HepG2 (cell line): ENCODE measurements around the gene PLSCR5. TPM values are rescaled to one million over a fixed set of nuclear protein-coding genes. Genes with fewer than 3 reads are reported as not detected.

Source experiments
- ATAC-seq: fragments of 200-7000 bp; cut with Tn5 transposase; 3 replicates; pipeline ENCODE4 v1.9.1; 2020; ENCODE audit warnings: mild to moderate bottlenecking, moderate library complexity
- BruUV-seq: library from RNA; stranded (reverse); fragments of 400-500 nt; replicated peaks from 2 replicates; lab custom pipeline; 2021; lab: Mats Ljungman, UMichigan
- CTCF ChIA-PET: fragments of 300-600 bp; formaldehyde crosslinking; extraction: SDS; loops from one replicate; lab custom pipeline; 2021; ENCODE audit warnings: low total read pairs, inconsistent platforms, low intra/inter-chr PET ratio; lab: Yijun Ruan, JAX
- POLR2A ChIA-PET: fragments of 350-600 bp; sonication (Branson Sonifier 250); formaldehyde crosslinking; loops from one replicate; lab custom pipeline; 2020; ENCODE audit warnings: antibody characterized with exemption, inconsistent platforms; lab: Yijun Ruan, JAX
- DNase-seq: peaks from one replicate; pipeline ENCODE4 v3.0.0-alpha.2; 2015; ENCODE audit warnings: low spot score
- FAIRE-seq: peaks from 3 replicates; lab custom pipeline; 2011; peaks lifted over from hg19 to GRCh38; lab: Jason Lieb, UNC
- H2AFZ ChIP-seq: one replicate; pipeline ENCODE4 v1.6.1; 2011; ENCODE audit warnings: low read length, inconsistent platforms
- H3K27ac ChIP-seq: fragments of 300-600 bp; 3 replicates; pipeline ENCODE4 v1.8.0; 2011; ENCODE audit warnings: mixed run types, mild to moderate bottlenecking, mixed read lengths, low read length, inconsistent platforms; ENCODE audit not compliant: insufficient read depth; ENCODE audit errors: extremely low read length
- H3K27me3 ChIP-seq, 2 experiments: fragments of 200-600 bp in 1 of 2; 2 replicates in 1 of 2; 3 replicates in 1 of 2; pipeline versions ENCODE4 v1.6.0 to v1.8.0; 2011; ENCODE audit warnings: low read length in 2 of 2, mild to moderate bottlenecking in 2 of 2, moderate library complexity in 2 of 2, inconsistent platforms in 1 of 2; ENCODE audit not compliant: insufficient read depth in 2 of 2, control insufficient read depth in 1 of 2
- H3K36me3 ChIP-seq, 2 experiments: fragments of 200-600 bp in 1 of 2; replicated peaks in 1 of 2; 2 replicates in 1 of 2; 3 replicates in 1 of 2; pipeline versions ENCODE4 v1.5.1 to v1.8.0; 2011; ENCODE audit warnings: low read length in 2 of 2, inconsistent platforms in 1 of 2; ENCODE audit not compliant: insufficient read depth in 2 of 2, control insufficient read depth in 1 of 2
- H3K4me1 ChIP-seq: 2 replicates; pipeline ENCODE4 v1.5.1; 2012; ENCODE audit warnings: low read length, inconsistent platforms; ENCODE audit not compliant: insufficient read depth
- H3K4me2 ChIP-seq: 2 replicates; pipeline ENCODE4 v1.6.0; 2011; ENCODE audit warnings: low read depth, low read length, inconsistent platforms
- H3K4me3 ChIP-seq, 3 experiments: fragments of 200-600 bp in 1 of 3; sonication (generic), shearing (Covaris generic) in 1 of 3; replicated peaks in 1 of 3; 2 replicates each; pipeline ENCODE4 v1.5.1; 2011 to 2016; ENCODE audit warnings: low read length in 3 of 3, inconsistent platforms in 2 of 3, low read depth in 2 of 3, mild to moderate bottlenecking in 2 of 3, control low read depth in 1 of 3, mixed read lengths in 1 of 3; ENCODE audit not compliant: insufficient read depth in 1 of 3
- H3K79me2 ChIP-seq: one replicate; pipeline ENCODE4 v1.6.1; 2011; ENCODE audit warnings: low read length, inconsistent platforms; ENCODE audit not compliant: insufficient read depth
- H3K9ac ChIP-seq: 2 replicates; pipeline ENCODE4 v1.6.0; 2011; ENCODE audit warnings: mild to moderate bottlenecking, low read depth, low read length, inconsistent platforms; ENCODE audit not compliant: insufficient read depth
- H3K9me3 ChIP-seq: 2 replicates; pipeline ENCODE4 v1.5.1; 2012; ENCODE audit warnings: mild to moderate bottlenecking, low read length
- H4K20me1 ChIP-seq: 2 replicates; pipeline ENCODE4 v1.6.0; 2011; ENCODE audit warnings: inconsistent platforms, mild to moderate bottlenecking, low read length, moderate library complexity; ENCODE audit not compliant: insufficient read depth
- DNMT1 ChIP-seq: sonication (generic); formaldehyde crosslinking; IDR thresholded peaks from 2 replicates; pipeline ENCODE4 v1.5.1; 2020; ENCODE audit warnings: mild to moderate bottlenecking, missing genetic modification reagents
- HDAC6 ChIP-seq: fragments of 200-600 bp; sonication (generic); IDR thresholded peaks from 2 replicates; pipeline ENCODE4 v1.7.0; 2017; ENCODE audit warnings: mild to moderate bottlenecking, antibody characterized with exemption, low read length, low read depth
- LCORL ChIP-seq, 2 experiments: fragments of 450-650 bp in 1 of 2; sonication (generic) in 1 of 2; formaldehyde crosslinking in 1 of 2; IDR thresholded peaks; 2 replicates each; pipeline versions ENCODE4 v1.5.0 to v1.6.1; 2017 to 2020; ENCODE audit warnings: antibody characterized with exemption in 1 of 2, missing genetic modification reagents in 1 of 2
- MATR3 ChIP-seq: sonication (generic); formaldehyde crosslinking; IDR thresholded peaks from 2 replicates; pipeline ENCODE4 v1.4.0; 2020; ENCODE audit warnings: missing genetic modification reagents
- NR1H2 ChIP-seq: sonication (generic); formaldehyde crosslinking; IDR thresholded peaks from 2 replicates; pipeline ENCODE4 v1.8.1; 2022; ENCODE audit warnings: low read depth, missing genetic modification reagents, borderline replicate concordance
- PHF8 ChIP-seq: sonication (generic); formaldehyde crosslinking; IDR thresholded peaks from 2 replicates; pipeline ENCODE4 v1.5.0; 2020; ENCODE audit warnings: missing genetic modification reagents
- RELA ChIP-seq: sonication (generic); formaldehyde crosslinking; IDR thresholded peaks from 2 replicates; pipeline ENCODE4 v1.4.0; 2020; ENCODE audit warnings: missing genetic modification reagents
- SOX6 ChIP-seq, 2 experiments: fragments of 450-650 bp in 1 of 2; sonication (generic) in 1 of 2; formaldehyde crosslinking in 1 of 2; IDR thresholded peaks; 2 replicates each; pipeline versions ENCODE4 v1.4.0 to v1.6.1; 2017 to 2020; ENCODE audit warnings: antibody characterized with exemption in 1 of 2, mild to moderate bottlenecking in 1 of 2, missing genetic modification reagents in 1 of 2
- ZNF10 ChIP-seq: sonication (generic); formaldehyde crosslinking; IDR thresholded peaks from 2 replicates; pipeline ENCODE4 v1.4.0; 2020; ENCODE audit warnings: mild to moderate bottlenecking, low read depth, missing genetic modification reagents, borderline replicate concordance
- ZNF850 ChIP-seq: sonication (generic); formaldehyde crosslinking; conservative IDR thresholded peaks from 2 replicates; pipeline ENCODE4 v1.9.0; 2021; ENCODE audit warnings: mild to moderate bottlenecking, missing genetic modification reagents
- WGBS: methylation state at CpG from one replicate; pipeline ENCODE4 v1.1.6; 2017; ENCODE audit warnings: low lambda C conversion rate; 5-methylcytosine and 5-hydroxymethylcytosine counted together
- in situ Hi-C: cut with HindIII; loops from 2 replicates; pipeline ENCODE4 v1.10.0; 2017; ENCODE audit warnings: low pct_unique_long_range_greater_than_20kb; ENCODE audit not compliant: extremely low pct_ligation_motif_present
- intact Hi-C: fragments of 100-400 bp; cut with micrococcal nuclease; formaldehyde crosslinking; loops from one replicate; pipeline ENCODE4 v1.10.0; 2022; ENCODE audit not compliant: unreplicated experiment
- polyA plus RNA-seq, 8 experiments: library from polyadenylated mRNA; depleted of rRNA in 3 of 8; stranded (reverse) in 7 of 8; unstranded in 1 of 8; fragments of >200 nt; fragmentation: Illumina TruSeq in 4 of 8; extraction: Trizol in 4 of 8; gene quantifications; 2 replicates each; pipeline versions ENCODE4 v1.2.1 to v1.2.3, GENCODE V29; 2011 to 2016; ENCODE audit warnings: low read depth in 4 of 8, missing spikeins in 1 of 8, mixed read lengths in 1 of 8; ENCODE audit not compliant: insufficient read depth in 1 of 8
- total RNA-seq, 5 experiments: library from RNA; depleted of rRNA; stranded (reverse); fragments of >200 nt; fragmentation: Illumina TruSeq; extraction: Trizol; gene quantifications; 2 replicates each; pipeline ENCODE4 v1.2.3, GENCODE V29; 2016; ENCODE audit warnings: low read depth in 1 of 5
- TF ChIP-seq, protein P1 (sequence below): sonication (generic); formaldehyde crosslinking; IDR thresholded peaks from 2 replicates; pipeline ENCODE4 v1.4.0; 2020; ENCODE audit warnings: mild to moderate bottlenecking, missing genetic modification reagents
- TF ChIP-seq, protein P2 (sequence below): sonication (generic); formaldehyde crosslinking; IDR thresholded peaks from 2 replicates; pipeline ENCODE4 v1.5.0; 2020; ENCODE audit warnings: mild to moderate bottlenecking, missing genetic modification reagents, moderate library complexity
- TF ChIP-seq, protein P3 (sequence below): sonication (generic); formaldehyde crosslinking; conservative IDR thresholded peaks from 2 replicates; pipeline ENCODE4 v1.8.1; 2023; ENCODE audit warnings: missing genetic modification reagents

PLSCR5 gene
- total and polyA plus RNA-seq, 2 of the 13 experiments (the other 11 are each of a cell fraction or from before 2014, with no cell fraction given) = 0.50 TPM; not detected in 1

DNA sequence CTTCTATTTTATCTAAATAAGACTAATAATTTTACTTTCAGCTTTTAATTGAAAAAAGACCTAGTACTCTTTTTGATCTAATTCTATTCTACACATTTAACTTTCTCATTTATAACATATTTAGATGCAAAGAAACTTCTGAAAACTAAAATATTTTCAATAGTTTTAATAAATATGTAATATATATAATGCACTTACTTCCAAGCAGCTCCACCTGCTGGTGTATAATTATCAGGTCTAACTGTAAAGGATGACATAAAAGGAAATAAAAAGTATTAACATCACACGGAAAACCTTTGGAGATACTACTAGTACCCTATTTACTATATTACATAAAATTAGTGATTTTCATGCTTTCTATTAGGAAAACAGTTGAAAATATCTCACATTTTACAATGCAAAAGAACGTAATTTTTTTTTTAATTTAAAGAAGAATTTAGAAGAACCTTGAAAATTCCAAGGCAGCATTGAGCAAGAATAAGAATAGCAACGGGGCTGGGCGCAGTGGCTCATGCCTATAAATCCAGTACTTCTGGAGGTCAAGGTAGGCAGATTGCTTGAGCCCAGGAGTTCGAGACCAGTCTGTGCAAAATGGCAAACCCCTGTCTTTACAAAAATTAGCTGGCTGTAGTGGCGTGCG is 10.2 kb downstream of the PLSCR5 start:
- no peaks in the 10 kb centered on the region for H3K9me3 ChIP-seq
- intact Hi-C loops (no loop called here), in situ Hi-C loops (loop anchor here (5.0 kb wide), 1 partner anchor 32 kb away; no protein-coding TSS in a partner anchor)
- peaks cover 5% of the 10 kb centered on the region for H3K4me1 ChIP-seq
- BruUV-seq = no TSS peak
- no peak for ATAC-seq
- TF ChIP-seq DNMT1 (CRISPR knock-in tag) (no peak), RELA (CRISPR knock-in tag) (no peak), LCORL (IDR thresholded peaks at IDR 0.05) (no peak), LCORL (CRISPR knock-in tag; IDR thresholded peaks at IDR 0.05) (no peak), PHF8 (CRISPR knock-in tag) (no peak), MATR3 (no peak), ZNF850 (CRISPR knock-in tag) (no peak), ZNF10 (CRISPR knock-in tag) (no peak), HDAC6 (no peak), SOX6 (IDR thresholded peaks at IDR 0.05) (no peak), SOX6 (CRISPR knock-in tag; IDR thresholded peaks at IDR 0.05) (no peak), NR1H2 (CRISPR knock-in tag) (no peak)
- TF ChIP-seq, protein P1, sequence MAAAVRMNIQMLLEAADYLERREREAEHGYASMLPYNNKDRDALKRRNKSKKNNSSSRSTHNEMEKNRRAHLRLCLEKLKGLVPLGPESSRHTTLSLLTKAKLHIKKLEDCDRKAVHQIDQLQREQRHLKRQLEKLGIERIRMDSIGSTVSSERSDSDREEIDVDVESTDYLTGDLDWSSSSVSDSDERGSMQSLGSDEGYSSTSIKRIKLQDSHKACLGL (CRISPR knock-in tag) = no peak
- TF ChIP-seq, protein P2, sequence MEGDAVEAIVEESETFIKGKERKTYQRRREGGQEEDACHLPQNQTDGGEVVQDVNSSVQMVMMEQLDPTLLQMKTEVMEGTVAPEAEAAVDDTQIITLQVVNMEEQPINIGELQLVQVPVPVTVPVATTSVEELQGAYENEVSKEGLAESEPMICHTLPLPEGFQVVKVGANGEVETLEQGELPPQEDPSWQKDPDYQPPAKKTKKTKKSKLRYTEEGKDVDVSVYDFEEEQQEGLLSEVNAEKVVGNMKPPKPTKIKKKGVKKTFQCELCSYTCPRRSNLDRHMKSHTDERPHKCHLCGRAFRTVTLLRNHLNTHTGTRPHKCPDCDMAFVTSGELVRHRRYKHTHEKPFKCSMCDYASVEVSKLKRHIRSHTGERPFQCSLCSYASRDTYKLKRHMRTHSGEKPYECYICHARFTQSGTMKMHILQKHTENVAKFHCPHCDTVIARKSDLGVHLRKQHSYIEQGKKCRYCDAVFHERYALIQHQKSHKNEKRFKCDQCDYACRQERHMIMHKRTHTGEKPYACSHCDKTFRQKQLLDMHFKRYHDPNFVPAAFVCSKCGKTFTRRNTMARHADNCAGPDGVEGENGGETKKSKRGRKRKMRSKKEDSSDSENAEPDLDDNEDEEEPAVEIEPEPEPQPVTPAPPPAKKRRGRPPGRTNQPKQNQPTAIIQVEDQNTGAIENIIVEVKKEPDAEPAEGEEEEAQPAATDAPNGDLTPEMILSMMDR = no peak
- TF ChIP-seq, protein P3, sequence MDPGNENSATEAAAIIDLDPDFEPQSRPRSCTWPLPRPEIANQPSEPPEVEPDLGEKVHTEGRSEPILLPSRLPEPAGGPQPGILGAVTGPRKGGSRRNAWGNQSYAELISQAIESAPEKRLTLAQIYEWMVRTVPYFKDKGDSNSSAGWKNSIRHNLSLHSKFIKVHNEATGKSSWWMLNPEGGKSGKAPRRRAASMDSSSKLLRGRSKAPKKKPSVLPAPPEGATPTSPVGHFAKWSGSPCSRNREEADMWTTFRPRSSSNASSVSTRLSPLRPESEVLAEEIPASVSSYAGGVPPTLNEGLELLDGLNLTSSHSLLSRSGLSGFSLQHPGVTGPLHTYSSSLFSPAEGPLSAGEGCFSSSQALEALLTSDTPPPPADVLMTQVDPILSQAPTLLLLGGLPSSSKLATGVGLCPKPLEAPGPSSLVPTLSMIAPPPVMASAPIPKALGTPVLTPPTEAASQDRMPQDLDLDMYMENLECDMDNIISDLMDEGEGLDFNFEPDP (CRISPR knock-in tag) = no peak
- H3K36me3 ChIP-seq = no peaks in the 10 kb centered on the region
- no peaks in the 10 kb centered on the region for H3K79me2 ChIP-seq
- H2AFZ ChIP-seq = no peak overlapping the region
- no peaks in the 10 kb centered on the region for H4K20me1 ChIP-seq
- H3K9ac ChIP-seq = no peak overlapping the region
- no peak overlapping the region for H3K4me2 ChIP-seq
- CTCF ChIA-PET = no interaction called here
- peak; percentile 12 for DNase-seq
- FAIRE-seq = no peak
- no peak overlapping the region for H3K4me3 ChIP-seq
- H3K27me3 ChIP-seq = no peaks in the 10 kb centered on the region; a peak in 1 of 5 replicates
- POLR2A ChIA-PET = no interaction called here
- WGBS = 56% methylated on average over 7 of the region's 7 CpGs
- no peak overlapping the region for H3K27ac ChIP-seq
